NB4 (cell line): ENCODE results near the gene TPCN1.
A peak's percentile ranks its signal among the peaks of the same experiment; 100 is the strongest.

ENCODE experiments used
- DNase-seq: peaks from one replicate; pipeline ENCODE4 v3.0.0; 2010; ENCODE audit warnings: low read depth
- H3K4me3 ChIP-seq: one replicate; pipeline ENCODE4 v1.5.1; 2011; ENCODE audit warnings: mild to moderate bottlenecking, low read depth, low read length, moderate library complexity
- CTCF ChIP-seq: IDR thresholded peaks from one replicate; pipeline ENCODE4 v1.5.1; 2012; ENCODE audit warnings: low read depth, low read length
- MAX ChIP-seq: IDR thresholded peaks from 2 replicates; pipeline ENCODE4 v1.6.1; 2011; ENCODE audit warnings: low read depth, low read length
- MYC ChIP-seq: IDR thresholded peaks from 2 replicates; pipeline ENCODE4 v1.6.1; 2011; ENCODE audit warnings: low read depth, low read length
- POLR2A ChIP-seq: IDR thresholded peaks from 2 replicates; pipeline ENCODE4 v1.6.1; 2011; ENCODE audit warnings: mild to moderate bottlenecking; ENCODE audit not compliant: insufficient read length; ENCODE audit errors: extremely low read depth

TPCN1 gene

GRCh38 chr12:113220593-113221180, 577 bp upstream of the TPCN1 start:
- TF ChIP-seq POLR2A (no peak), MAX (no peak), CTCF (no peak), MYC (no peak)
- H3K4me3 ChIP-seq, result peak overlapping the region; percentile 70
- peak; percentile 57 for DNase-seq

DNA sequence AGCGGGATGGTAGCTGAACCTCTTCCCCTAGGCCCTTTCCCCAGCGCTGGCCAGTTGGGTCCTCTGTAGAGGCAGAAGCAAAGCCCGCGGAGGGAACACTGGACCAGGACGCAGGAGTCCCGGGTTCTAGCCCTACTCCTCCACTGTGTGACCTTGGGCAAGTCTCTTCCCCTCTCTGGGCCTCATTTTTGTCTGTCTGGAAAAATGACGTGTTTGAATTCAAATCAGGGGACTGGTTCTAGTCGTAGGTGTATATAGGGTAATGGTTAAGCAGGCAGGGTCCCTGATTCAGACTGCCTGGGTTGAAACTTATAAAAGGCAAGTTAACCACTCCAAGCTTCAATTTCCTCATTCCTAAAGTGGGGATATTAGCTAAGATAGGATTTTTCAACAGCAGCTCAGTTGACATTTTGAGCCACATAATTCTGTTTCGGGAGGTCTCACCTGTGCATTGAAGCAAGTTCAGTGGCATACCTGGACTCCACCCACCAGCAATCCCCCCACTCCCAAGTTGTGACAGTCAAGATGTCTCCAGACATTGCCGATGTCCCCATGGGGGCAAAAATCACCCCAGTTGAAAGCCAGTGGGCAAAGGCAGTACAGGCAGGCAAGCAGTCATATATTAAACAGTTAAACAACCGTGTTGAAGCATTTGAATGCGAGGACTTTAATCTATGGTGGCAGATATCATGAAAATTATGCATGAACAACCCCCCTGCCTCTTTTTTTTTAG, 899 bp downstream of the TPCN1 start:
- peak overlapping the region; percentile 94 for H3K4me3 ChIP-seq
- peak; percentile 32 for DNase-seq
- no peak for TF ChIP-seq MAX
- TF ChIP-seq MYC, result no peak
- TF ChIP-seq POLR2A, result no peak
- no peak for TF ChIP-seq CTCF

GRCh38 chr12:113222730-113223531, 1.7 kb downstream of the TPCN1 start:
- DNase-seq, result peak; percentile 60
- no peak for TF ChIP-seq POLR2A
- TF ChIP-seq MYC, result no peak
- no peak for TF ChIP-seq CTCF
- TF ChIP-seq MAX, result no peak
- H3K4me3 ChIP-seq, result peak overlapping the region; percentile 94

DNA sequence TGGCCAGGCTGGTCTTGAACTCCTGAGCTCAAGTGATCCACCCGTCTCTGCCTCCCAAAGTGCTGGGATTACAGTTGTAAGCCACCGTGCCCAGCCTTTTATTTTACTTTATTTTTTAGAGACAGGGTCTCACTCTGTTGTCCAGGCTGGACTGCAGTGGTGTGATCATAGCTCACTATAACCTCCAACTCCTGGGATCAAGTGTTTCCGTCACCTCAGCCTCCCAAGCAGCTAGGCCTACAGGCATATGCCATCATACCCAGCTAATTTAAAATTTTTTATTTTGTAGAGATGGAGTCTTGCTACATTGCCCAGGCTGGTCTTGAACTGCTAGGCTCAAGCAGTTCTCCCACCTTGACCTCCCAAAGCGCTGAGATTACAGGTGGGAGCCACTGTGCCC, 3.7 kb downstream of the TPCN1 start:
- no peak overlapping the region for H3K4me3 ChIP-seq
- no peak for TF ChIP-seq MAX
- no peak for TF ChIP-seq POLR2A
- no peak for TF ChIP-seq CTCF
- TF ChIP-seq MYC, result no peak
- no peak for DNase-seq

DNA sequence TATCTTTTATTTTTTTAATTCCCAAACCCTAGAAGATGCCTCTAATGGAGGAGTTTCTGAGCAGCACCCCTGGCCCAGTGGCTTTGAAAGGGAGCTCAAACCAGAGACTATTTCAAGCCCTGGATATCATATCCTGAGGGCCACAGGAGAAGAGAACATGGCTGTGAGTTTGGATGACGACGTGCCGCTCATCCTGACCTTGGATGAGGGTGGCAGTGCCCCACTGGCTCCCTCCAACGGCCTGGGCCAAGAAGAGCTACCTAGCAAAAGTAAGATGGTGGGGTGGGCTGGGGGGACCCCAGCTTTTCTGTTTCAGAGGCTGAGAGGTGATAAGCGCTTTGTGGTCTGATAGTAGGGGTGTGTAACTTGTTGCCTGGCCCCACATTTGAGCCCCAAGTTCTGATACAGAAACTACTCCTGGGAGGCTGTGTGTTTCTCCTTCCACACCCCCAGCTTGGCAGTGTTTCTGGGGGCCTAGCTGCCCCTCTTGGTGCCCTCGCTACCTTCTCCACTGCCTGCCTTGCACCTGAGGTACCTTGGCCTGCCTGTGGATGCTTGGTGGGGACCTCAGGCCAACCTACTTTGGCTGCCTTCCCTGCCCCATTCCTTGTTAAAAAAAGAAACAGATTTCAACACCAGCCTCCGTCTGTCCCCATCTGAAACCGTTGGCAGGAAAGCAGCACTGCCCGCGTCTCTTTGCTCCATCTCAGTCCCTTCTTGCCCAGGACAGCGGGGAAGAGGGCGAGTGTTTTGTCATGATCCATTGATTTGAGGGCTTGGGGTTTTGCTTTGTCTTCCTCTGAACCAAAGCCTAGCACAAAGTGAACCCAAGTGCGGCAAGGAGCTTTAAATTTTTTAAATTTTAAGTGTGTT, 5.7 kb downstream of the TPCN1 start:
- no peak for DNase-seq
- TF ChIP-seq MYC (no peak), CTCF (no peak), MAX (no peak), POLR2A (no peak)
- no peak overlapping the region for H3K4me3 ChIP-seq
